Measurements from ENCODE around the gene YKT6. TPM values are rescaled to one million over a fixed set of nuclear protein-coding genes. Genes with fewer than 3 reads are reported as not detected.

YKT6 gene
- total and polyA plus RNA-seq, 2 experiments from 2014 or later = 33.5 to 114 TPM

- H3K27ac Mint-ChIP-seq = no peak overlapping the region
- no peak overlapping the region for H3K4me2 ChIP-seq
- no peaks in the 10 kb centered on the region for H3K9me3 Mint-ChIP-seq
These were observed 12.1 kb upstream of the YKT6 start for GRCh38 chr7:44188480-44189225.

More at GRCh38 chr7:44188480-44189225, 12.1 kb upstream of the YKT6 start:
- H3K4me3 Mint-ChIP-seq = no peak overlapping the region
- no peaks in the 10 kb centered on the region; the same call in 2 of the 3 replicates for H3K36me3 Mint-ChIP-seq (ENCODE audit: low read depth)
- H3F3A ChIP-seq (replicated peaks; ENCODE audit: low read depth) = no peaks in the 10 kb centered on the region
- H3K27me3 ChIP-seq (ENCODE audit: insufficient read depth) = no peaks in the 10 kb centered on the region
- TF ChIP-seq EZH2phosphoT487 (IDR thresholded peaks at IDR 0.05; ENCODE audit: unreplicated experiment) = no peak
- TF ChIP-seq EZH2 (IDR thresholded peaks at IDR 0.05; ENCODE audit: low read depth, unreplicated experiment) = no peak
- TF ChIP-seq CREB1 (CRISPR knock-in tag; IDR thresholded peaks at IDR 0.05; ENCODE audit: low read depth) = no peak
- TF ChIP-seq NANOG (IDR thresholded peaks at IDR 0.05; ENCODE audit: borderline replicate concordance) = no peak
- TF ChIP-seq REST (IDR thresholded peaks at IDR 0.05; ENCODE audit: unreplicated experiment) = no peak
- no peak for TF ChIP-seq CTCF (conservative IDR thresholded peaks at IDR 0.05; ENCODE audit: low read depth in 2 of 2)
- TF ChIP-seq POLR2AphosphoS5 (IDR thresholded peaks at IDR 0.05; ENCODE audit: low read depth) = no peak
- TF ChIP-seq ZNF462 (CRISPR knock-in tag; IDR thresholded peaks at IDR 0.05) = no peak
- TF ChIP-seq STAT1 (IDR thresholded peaks at IDR 0.05; ENCODE audit: unreplicated experiment) = no peak
- TF ChIP-seq ZNF331 (CRISPR knock-in tag; IDR thresholded peaks at IDR 0.05; ENCODE audit: low read depth) = no peak
- no peak for TF ChIP-seq JUNB (IDR thresholded peaks at IDR 0.05; ENCODE audit: unreplicated experiment)
- TF ChIP-seq ZNF114 (CRISPR knock-in tag; IDR thresholded peaks at IDR 0.05) = no peak
- no peak for TF ChIP-seq ETS1 (IDR thresholded peaks at IDR 0.05)
- DNase-seq (ENCODE audit: low spot score) (no peak), ATAC-seq (no peak)
- H4K20me1 ChIP-seq (replicated peaks; ENCODE audit: insufficient read depth) = no peaks in the 10 kb centered on the region
- no peak overlapping the region for H3K4me3 ChIP-seq
- H3K4me1 Mint-ChIP-seq = peaks cover 19% of the 10 kb centered on the region
- H2AFZ ChIP-seq = no peak overlapping the region
- H3K27ac ChIP-seq (ENCODE audit: low read depth) = no peak overlapping the region
- H3K79me2 ChIP-seq (replicated peaks; ENCODE audit: insufficient read depth) = no peaks in the 10 kb centered on the region
- H3K9me2 ChIP-seq (ENCODE audit: insufficient read depth) = no peaks in the 10 kb centered on the region; the same call in 1 of the 2 replicates
- no peaks in the 10 kb centered on the region for H3K36me3 ChIP-seq (ENCODE audit: insufficient read depth)
- peaks cover 7% of the 10 kb centered on the region for H3K27me3 Mint-ChIP-seq (ENCODE audit: insufficient read depth, low read depth, poor library complexity)
- H3K4me1 ChIP-seq (ENCODE audit: insufficient read depth) = no peaks in the 10 kb centered on the region
